SU-DHL-6 (cell line): Measurements from ENCODE around the gene ZBTB44.
"Not testable (repeated sequence)": the region's sequence is repeated elsewhere in the genome, so short reads cannot be mapped to it uniquely, and the experiment has no call there.

ENCODE experiments used
- H2AFZ ChIP-seq: fragments of 200-600 bp; sonication (generic); 2 replicates; pipeline ENCODE4 v1.6.1; 2014; ENCODE audit warnings: low read depth, mild to moderate bottlenecking, moderate library complexity, mixed read lengths, antibody characterized with exemption, low read length; ENCODE audit not compliant: severe bottlenecking
- H3F3A ChIP-seq: fragments of 200-600 bp; shearing (Covaris generic); 2 replicates; pipeline ENCODE4 v1.6.0; 2016; ENCODE audit warnings: antibody characterized with exemption, mild to moderate bottlenecking; ENCODE audit not compliant: insufficient read depth
- H3K27ac ChIP-seq: fragments of 200-600 bp; sonication (generic); 2 replicates; pipeline ENCODE4 v1.5.1; 2016; ENCODE audit warnings: low read depth, mild to moderate bottlenecking, low read length, moderate library complexity, mixed read lengths
- H3K27me3 ChIP-seq: fragments of 200-600 bp; sonication (generic), shearing (Covaris generic); 2 replicates; pipeline ENCODE4 v1.6.0; 2014; ENCODE audit warnings: mild to moderate bottlenecking, low read length
- H3K36me3 ChIP-seq: fragments of 200-600 bp; sonication (generic); 2 replicates; pipeline ENCODE4 v1.6.1; 2014; ENCODE audit warnings: mild to moderate bottlenecking, low read length, mixed read lengths
- H3K4me2 ChIP-seq: fragments of 300-600, 200-600 bp; shearing (Covaris generic), sonication (generic); 2 replicates; pipeline ENCODE4 v1.6.0; 2014; ENCODE audit warnings: low read length, low read depth, mild to moderate bottlenecking; ENCODE audit not compliant: poor library complexity, severe bottlenecking
- H3K4me3 ChIP-seq: fragments of 200-600 bp; sonication (generic); 2 replicates; pipeline ENCODE4 v1.5.1; 2014; ENCODE audit warnings: antibody characterized with exemption, low read length, mild to moderate bottlenecking, mixed read lengths; ENCODE audit not compliant: insufficient read depth, poor library complexity, severe bottlenecking
- H3K79me2 ChIP-seq: fragments of 200-600 bp; sonication (generic); 2 replicates; pipeline ENCODE4 v1.6.1; 2014; ENCODE audit warnings: mild to moderate bottlenecking, low read length, moderate library complexity; ENCODE audit not compliant: insufficient read depth
- H3K9ac ChIP-seq: fragments of 200-600 bp; sonication (generic); 2 replicates; pipeline ENCODE4 v1.7.0; 2014; ENCODE audit warnings: mild to moderate bottlenecking, low read length
- H3K9me2 ChIP-seq: fragments of 200-600 bp; sonication (generic); replicated peaks from 2 replicates; pipeline ENCODE4 v1.6.1; 2014; ENCODE audit warnings: low read length; ENCODE audit not compliant: insufficient read depth
- H3K9me3 ChIP-seq: fragments of 200-600 bp; sonication (generic); 2 replicates; pipeline ENCODE4 v1.6.1; 2014; ENCODE audit warnings: low read length, mixed read lengths; ENCODE audit not compliant: insufficient read depth
- H4K20me1 ChIP-seq: fragments of 200-600 bp; sonication (generic); 2 replicates; pipeline ENCODE4 v1.6.1; 2014; ENCODE audit warnings: low read depth, mild to moderate bottlenecking, antibody characterized with exemption, low read length, moderate library complexity, mixed read lengths
- EZH2phosphoT487 ChIP-seq: fragments of 200-600 bp; sonication (generic), shearing (Covaris generic); conservative IDR thresholded peaks from 2 replicates; pipeline ENCODE4 v1.6.1; 2018; ENCODE audit warnings: mild to moderate bottlenecking, antibody characterized with exemption, low read length, moderate library complexity, mixed read lengths
- TF ChIP-seq, protein P1 (sequence below): fragments of 200-600 bp; sonication (generic); IDR thresholded peaks from one replicate; pipeline ENCODE4 v1.5.1; 2017; ENCODE audit warnings: antibody characterized with exemption, mild to moderate bottlenecking, low read length, moderate library complexity; ENCODE audit not compliant: insufficient read depth, poor library complexity, severe bottlenecking

ZBTB44 gene

GRCh38 chr11:130338667-130339066 lies 23.9 kb upstream of the ZBTB44 start:
- no peaks in the 10 kb centered on the region for H3K36me3 ChIP-seq
- H3K79me2 ChIP-seq = no peaks in the 10 kb centered on the region
- H2AFZ ChIP-seq = no peak overlapping the region
- no peaks in the 10 kb centered on the region for H3K9me3 ChIP-seq
- no peak for TF ChIP-seq EZH2phosphoT487
- TF ChIP-seq, protein P1, sequence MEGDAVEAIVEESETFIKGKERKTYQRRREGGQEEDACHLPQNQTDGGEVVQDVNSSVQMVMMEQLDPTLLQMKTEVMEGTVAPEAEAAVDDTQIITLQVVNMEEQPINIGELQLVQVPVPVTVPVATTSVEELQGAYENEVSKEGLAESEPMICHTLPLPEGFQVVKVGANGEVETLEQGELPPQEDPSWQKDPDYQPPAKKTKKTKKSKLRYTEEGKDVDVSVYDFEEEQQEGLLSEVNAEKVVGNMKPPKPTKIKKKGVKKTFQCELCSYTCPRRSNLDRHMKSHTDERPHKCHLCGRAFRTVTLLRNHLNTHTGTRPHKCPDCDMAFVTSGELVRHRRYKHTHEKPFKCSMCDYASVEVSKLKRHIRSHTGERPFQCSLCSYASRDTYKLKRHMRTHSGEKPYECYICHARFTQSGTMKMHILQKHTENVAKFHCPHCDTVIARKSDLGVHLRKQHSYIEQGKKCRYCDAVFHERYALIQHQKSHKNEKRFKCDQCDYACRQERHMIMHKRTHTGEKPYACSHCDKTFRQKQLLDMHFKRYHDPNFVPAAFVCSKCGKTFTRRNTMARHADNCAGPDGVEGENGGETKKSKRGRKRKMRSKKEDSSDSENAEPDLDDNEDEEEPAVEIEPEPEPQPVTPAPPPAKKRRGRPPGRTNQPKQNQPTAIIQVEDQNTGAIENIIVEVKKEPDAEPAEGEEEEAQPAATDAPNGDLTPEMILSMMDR = no peak
- H3K9me2 ChIP-seq = no peaks in the 10 kb centered on the region
- no peak overlapping the region for H3K4me2 ChIP-seq
- H3K9ac ChIP-seq = no peak overlapping the region
- no peak overlapping the region for H3K4me3 ChIP-seq
- no peaks in the 10 kb centered on the region for H4K20me1 ChIP-seq
- no peak overlapping the region for H3K27ac ChIP-seq
- H3F3A ChIP-seq = no peaks in the 10 kb centered on the region
- no peaks in the 10 kb centered on the region for H3K27me3 ChIP-seq

- H3K36me3 ChIP-seq = no peaks in the 10 kb centered on the region
- H3K9ac ChIP-seq = no peak overlapping the region
- no peaks in the 10 kb centered on the region for H3K9me2 ChIP-seq
- no peak overlapping the region for H3K27ac ChIP-seq
- no peaks in the 10 kb centered on the region for H3K27me3 ChIP-seq
- no peak overlapping the region for H2AFZ ChIP-seq
- no peaks in the 10 kb centered on the region for H3K79me2 ChIP-seq
- H3K9me3 ChIP-seq = no peaks in the 10 kb centered on the region
- no peak overlapping the region for H3K4me3 ChIP-seq
- H4K20me1 ChIP-seq = no peaks in the 10 kb centered on the region
- no peaks in the 10 kb centered on the region for H3F3A ChIP-seq
- no peak overlapping the region for H3K4me2 ChIP-seq
- no peak for TF ChIP-seq EZH2phosphoT487
- TF ChIP-seq, protein P1 = no peak
Observed at GRCh38 chr11:130337281-130338089, 22.8 kb upstream of the ZBTB44 start.

DNA sequence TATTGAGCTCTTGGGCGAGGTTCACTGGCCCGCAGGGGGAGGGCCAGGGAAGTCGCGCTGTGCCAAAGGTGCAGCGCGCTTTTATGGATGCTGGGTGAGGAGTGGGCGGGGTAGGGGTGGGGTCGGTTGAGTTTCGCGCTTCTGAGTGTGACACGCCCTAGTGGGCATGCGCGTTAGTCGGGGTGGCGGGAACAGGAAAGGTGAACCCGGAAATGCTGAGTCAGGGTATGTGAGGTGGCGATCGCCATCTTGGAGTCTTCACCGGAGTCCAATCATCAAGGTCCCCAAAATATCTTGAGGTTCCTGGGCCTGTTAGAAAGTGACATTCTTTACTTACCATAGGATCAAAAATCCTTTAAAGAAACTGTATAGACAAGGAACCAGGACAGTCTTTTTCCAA lies 16.7 kb upstream of the ZBTB44 start:
- H3K27ac ChIP-seq, H4K20me1 ChIP-seq, H3F3A ChIP-seq, H2AFZ ChIP-seq, H3K9ac ChIP-seq, H3K27me3 ChIP-seq, H3K36me3 ChIP-seq, H3K79me2 ChIP-seq, H3K9me2 ChIP-seq, H3K4me3 ChIP-seq, H3K4me2 ChIP-seq, H3K9me3 ChIP-seq: not testable (repeated sequence)

DNA sequence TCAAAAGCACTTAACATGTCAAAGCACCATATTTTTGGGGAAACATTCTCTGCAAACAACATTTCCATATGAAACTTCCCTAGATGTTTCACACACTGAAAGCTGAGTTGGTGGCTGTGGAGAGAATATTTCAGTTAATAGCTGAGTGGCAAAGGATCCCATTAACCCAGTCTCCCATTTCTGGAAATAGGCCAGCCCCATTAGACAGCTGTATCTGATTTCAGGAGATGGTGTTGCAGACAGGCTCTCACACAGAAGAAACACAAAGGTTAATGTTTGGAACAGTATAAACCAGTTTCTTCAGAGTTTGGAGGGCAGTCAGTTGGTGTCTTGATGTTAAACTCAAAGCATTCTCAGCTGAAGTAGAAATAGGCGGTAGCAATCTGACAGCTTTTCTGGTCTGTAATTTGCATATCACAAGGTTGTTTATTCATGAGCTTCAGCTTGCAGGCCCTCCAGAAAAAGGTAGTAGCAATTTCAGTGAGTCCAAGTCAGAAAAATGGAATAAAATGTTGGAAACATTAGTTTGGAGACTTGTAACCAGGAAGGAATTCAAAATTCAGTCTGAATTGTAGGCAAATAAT lies 15.5 kb upstream of the ZBTB44 start:
- H3K4me2 ChIP-seq = no peak overlapping the region
- TF ChIP-seq, protein P1 = no peak
- TF ChIP-seq EZH2phosphoT487 = no peak
- H3F3A ChIP-seq = no peaks in the 10 kb centered on the region
- no peak overlapping the region for H2AFZ ChIP-seq
- no peak overlapping the region for H3K4me3 ChIP-seq
- no peak overlapping the region for H3K9ac ChIP-seq
- no peaks in the 10 kb centered on the region for H3K36me3 ChIP-seq
- H3K9me3 ChIP-seq = no peaks in the 10 kb centered on the region
- no peaks in the 10 kb centered on the region for H4K20me1 ChIP-seq
- no peaks in the 10 kb centered on the region for H3K9me2 ChIP-seq
- H3K27ac ChIP-seq = no peak overlapping the region
- no peaks in the 10 kb centered on the region for H3K79me2 ChIP-seq
- no peaks in the 10 kb centered on the region for H3K27me3 ChIP-seq
